Measurements from ENCODE around the gene CFAP43.

Gene CFAP43

GRCh38 chr10:104231784-104232612 lies at the start of gene CFAP43:
CFAP43 (minus strand) TSS chr10:104232364; CDS start chr10:104232246, 118 bp downstream.
- peak; percentile 95 for DNase-seq (ENCODE audit: low spot score)

- no peak for DNase-seq (ENCODE audit: low spot score)
Measured at GRCh38 chr10:104281694-104282093, 49.5 kb upstream of the CFAP43 start.

GRCh38 chr10:104279550-104280259 lies 47.5 kb upstream of the CFAP43 start:
- DNase-seq (ENCODE audit: low spot score) = no peak

GRCh38 chr10:104277785-104278184 lies 45.6 kb upstream of the CFAP43 start:
- DNase-seq (ENCODE audit: low spot score) = no peak

- DNase-seq (ENCODE audit: low spot score) = no peak
Measured at GRCh38 chr10:104276192-104276591, 44.0 kb upstream of the CFAP43 start.

- peak; percentile 78 for DNase-seq (ENCODE audit: low spot score)
Measured at GRCh38 chr10:104274762-104275721, 42.9 kb upstream of the CFAP43 start.

GRCh38 chr10:104273899-104274575 lies 41.9 kb upstream of the CFAP43 start:
- peak; percentile 28 for DNase-seq (ENCODE audit: low spot score)

GRCh38 chr10:104273286-104273685 lies 41.1 kb upstream of the CFAP43 start:
- DNase-seq (ENCODE audit: low spot score) = no peak

GRCh38 chr10:104268713-104269645 lies 36.8 kb upstream of the CFAP43 start, which contains the start of gene GSTO2:
GSTO2 (plus strand) TSS chr10:104269184; CDS start chr10:104274916, 5,732 bp downstream.
- peak; percentile 99 for DNase-seq (ENCODE audit: low spot score)

- DNase-seq (ENCODE audit: low spot score) = peak; percentile 74
Measured at GRCh38 chr10:104268405-104268712, 36.2 kb upstream of the CFAP43 start.

- no peak for DNase-seq (ENCODE audit: low spot score)
Measured at GRCh38 chr10:104267721-104268404, 35.7 kb upstream of the CFAP43 start.

- no peak for DNase-seq (ENCODE audit: low spot score)
Measured at GRCh38 chr10:104264783-104265182, 32.6 kb upstream of the CFAP43 start.

- DNase-seq (ENCODE audit: low spot score) = no peak
Measured at GRCh38 chr10:104262055-104262454, 29.9 kb upstream of the CFAP43 start.

- DNase-seq (ENCODE audit: low spot score) = peak; percentile 84
Measured at GRCh38 chr10:104260775-104261115, 28.6 kb upstream of the CFAP43 start.

GRCh38 chr10:104259999-104260774 lies 28.0 kb upstream of the CFAP43 start:
- DNase-seq (ENCODE audit: low spot score) = peak; percentile 61

- no peak for DNase-seq (ENCODE audit: low spot score)
Measured at GRCh38 chr10:104259456-104259855, 27.3 kb upstream of the CFAP43 start.

GRCh38 chr10:104258209-104258608 lies 26.0 kb upstream of the CFAP43 start:
- no peak for DNase-seq (ENCODE audit: low spot score)

GRCh38 chr10:104257235-104257634 lies 25.1 kb upstream of the CFAP43 start:
- DNase-seq (ENCODE audit: low spot score) = no peak

- DNase-seq (ENCODE audit: low spot score) = peak; percentile 40
Measured at GRCh38 chr10:104256335-104256961, 24.3 kb upstream of the CFAP43 start.

Measured in RKO (cell line).